HEK293 (cell line): ENCODE results near the gene ATP2A2.

ENCODE experiments used
- CTCF ChIA-PET: fragments of 350-600 bp; formaldehyde crosslinking; extraction: SDS; loops from one replicate; lab custom pipeline; 2021; ENCODE audit warnings: antibody characterized with exemption; lab: Yijun Ruan, JAX
- POLR2A ChIA-PET: fragments of 300-600 bp; formaldehyde crosslinking; extraction: SDS; loops from one replicate; lab custom pipeline; 2020; ENCODE audit warnings: antibody characterized with exemption, inconsistent platforms; lab: Yijun Ruan, JAX
- H3K27ac ChIP-seq: fragments of 200-500 bp; sonication (Bioruptor generic); 2 replicates; pipeline ENCODE4 v1.5.1; 2014; ENCODE audit warnings: low read depth, low read length, control low read depth, inconsistent platforms; ENCODE audit errors: extremely low read depth
- H3K36me3 ChIP-seq, 2 experiments: fragments of 200-500 bp in 1 of 2; sonication (Bioruptor generic) in 1 of 2; 1 replicate in 1 of 2; 2 replicates in 1 of 2; pipeline ENCODE4 v1.5.1; 2014 to 2017; ENCODE audit warnings: inconsistent platforms in 2 of 2, low read length in 2 of 2; ENCODE audit not compliant: control insufficient read depth in 2 of 2, insufficient read depth in 1 of 2
- H3K4me1 ChIP-seq: fragments of 200-500 bp; sonication (Bioruptor generic); 2 replicates; pipeline ENCODE4 v1.5.1; 2014; ENCODE audit warnings: mild to moderate bottlenecking, low read length, inconsistent platforms; ENCODE audit not compliant: control insufficient read depth, insufficient read depth
- H3K4me3 ChIP-seq: 2 replicates; pipeline ENCODE4 v1.5.1; 2011; ENCODE audit warnings: low read depth, mild to moderate bottlenecking, control low read depth, low read length, moderate library complexity
- H3K9me3 ChIP-seq: fragments of 200-500 bp; sonication (Bioruptor generic); 2 replicates; pipeline ENCODE4 v1.5.1; 2014; ENCODE audit warnings: low read depth, low read length, inconsistent platforms; ENCODE audit not compliant: control insufficient read depth, insufficient read depth
- REPIN1 ChIP-seq: fragments of 450-650 bp; formaldehyde crosslinking; IDR thresholded peaks from 2 replicates; pipeline ENCODE4 v1.5.1; 2017; ENCODE audit warnings: missing biosample characterization, missing genetic modification characterization, low read depth
- WT1 ChIP-seq: fragments of 450-650 bp; formaldehyde crosslinking; IDR thresholded peaks from 2 replicates; pipeline ENCODE4 v1.5.1; 2016; ENCODE audit warnings: missing biosample characterization, missing genetic modification characterization
- ZNF19 ChIP-seq: fragments of 450-650 bp; formaldehyde crosslinking; IDR thresholded peaks from 2 replicates; pipeline ENCODE4; 2016; ENCODE audit warnings: missing biosample characterization, missing genetic modification characterization, low read depth
- ZNF302 ChIP-seq: fragments of 450-650 bp; formaldehyde crosslinking; IDR thresholded peaks from 2 replicates; pipeline ENCODE4 v1.5.1; 2016; ENCODE audit warnings: missing biosample characterization, missing genetic modification characterization, low read depth
- ZNF529 ChIP-seq: fragments of 450-650 bp; formaldehyde crosslinking; IDR thresholded peaks from 2 replicates; pipeline ENCODE4 v1.5.1; 2017; ENCODE audit warnings: missing genetic modification characterization, missing biosample characterization; ENCODE audit not compliant: insufficient replicate concordance
- ZNF549 ChIP-seq: fragments of 450-650 bp; IDR thresholded peaks from 2 replicates; pipeline ENCODE4 v1.5.1; 2018; ENCODE audit warnings: missing biosample characterization, missing genetic modification characterization, mild to moderate bottlenecking, inconsistent platforms, moderate library complexity
- ZNF560 ChIP-seq: fragments of 450-650 bp; formaldehyde crosslinking; IDR thresholded peaks from 2 replicates; pipeline ENCODE4 v1.5.1; 2017; ENCODE audit warnings: missing biosample characterization, missing genetic modification characterization, borderline replicate concordance
- ZNF747 ChIP-seq: fragments of 450-650 bp; formaldehyde crosslinking; IDR thresholded peaks from 2 replicates; pipeline ENCODE4 v1.5.1; 2016; ENCODE audit warnings: missing biosample characterization, missing genetic modification characterization
- ZNF776 ChIP-seq: fragments of 450-650 bp; formaldehyde crosslinking; IDR thresholded peaks from 2 replicates; pipeline ENCODE4 v1.5.0; 2017; ENCODE audit warnings: missing biosample characterization, missing genetic modification characterization, borderline replicate concordance
- ZSCAN23 ChIP-seq: fragments of 450-650 bp; formaldehyde crosslinking; IDR thresholded peaks from 2 replicates; pipeline ENCODE4 v1.5.1; 2016; ENCODE audit warnings: missing biosample characterization, missing genetic modification characterization
- TF ChIP-seq, protein P1 (sequence below): fragments of 450-650 bp; formaldehyde crosslinking; IDR thresholded peaks from 2 replicates; pipeline ENCODE4; 2016; ENCODE audit warnings: missing biosample characterization, missing genetic modification characterization
- TF ChIP-seq, protein P2 (sequence below): fragments of 450-650 bp; formaldehyde crosslinking; IDR thresholded peaks from 2 replicates; pipeline ENCODE4 v1.5.1; 2017; ENCODE audit warnings: missing biosample characterization, missing genetic modification characterization
- TF ChIP-seq, protein P3 (sequence below): fragments of 450-650 bp; formaldehyde crosslinking; IDR thresholded peaks from 2 replicates; pipeline ENCODE4 v1.5.1; 2017; ENCODE audit warnings: missing biosample characterization, mild to moderate bottlenecking, missing genetic modification characterization, moderate library complexity
- TF ChIP-seq, protein P4 (sequence below): fragments of 450-650 bp; formaldehyde crosslinking; IDR thresholded peaks from 2 replicates; pipeline ENCODE4 v1.5.1; 2016; ENCODE audit warnings: missing biosample characterization, missing genetic modification characterization, low read depth
- TF ChIP-seq, protein P5 (sequence below): fragments of 450-650 bp; formaldehyde crosslinking; IDR thresholded peaks from 2 replicates; pipeline ENCODE4 v1.5.1; 2017; ENCODE audit warnings: missing biosample characterization, missing genetic modification characterization
- TF ChIP-seq, protein P6 (sequence below): sonication (generic); formaldehyde crosslinking; IDR thresholded peaks from 2 replicates; pipeline ENCODE4 v1.8.1; 2022; ENCODE audit warnings: mild to moderate bottlenecking, moderate library complexity, missing genetic modification reagents
- TF ChIP-seq, protein P7 (sequence below): fragments of 450-650 bp; formaldehyde crosslinking; IDR thresholded peaks from 2 replicates; pipeline ENCODE4 v1.5.0; 2017; ENCODE audit warnings: missing biosample characterization, missing genetic modification characterization, borderline replicate concordance

ATP2A2 gene

DNA sequence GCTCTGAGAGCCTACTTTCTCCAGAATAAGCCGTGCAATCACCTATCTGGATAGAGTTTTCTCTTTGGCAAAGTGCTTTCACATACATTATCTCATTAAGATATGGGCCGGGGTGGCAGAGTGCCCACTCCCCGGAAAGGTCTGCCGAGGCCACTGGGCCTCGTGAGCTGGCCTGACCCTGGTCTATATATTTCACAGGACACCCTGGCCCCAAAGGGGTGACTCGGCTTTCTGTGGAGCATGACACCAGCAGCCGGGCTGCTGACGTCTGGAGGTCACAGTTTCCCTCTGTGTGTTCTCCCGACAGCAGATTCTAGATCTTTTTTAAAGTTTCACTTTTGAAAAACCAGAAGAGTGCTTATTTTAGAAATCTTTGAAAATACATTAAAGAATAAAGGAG is 27.9 kb upstream of the ATP2A2 start:
- CTCF ChIA-PET = no interaction called here
- Histone ChIP-seq H3K4me1 (no peaks in the 10 kb centered on the region; the same call in 1 of the 2 replicates), H3K36me3 (no peaks in the 10 kb centered on the region), H3K4me3 (no peak overlapping the region), H3K27ac (no peak overlapping the region), H3K9me3 (no peaks in the 10 kb centered on the region)
- no peak for TF ChIP-seq ZSCAN23
- TF ChIP-seq ZNF302 (tag by site-specific recombination) = no peak
- no peak for TF ChIP-seq ZNF529 (tag by site-specific recombination)
- TF ChIP-seq, protein P1, sequence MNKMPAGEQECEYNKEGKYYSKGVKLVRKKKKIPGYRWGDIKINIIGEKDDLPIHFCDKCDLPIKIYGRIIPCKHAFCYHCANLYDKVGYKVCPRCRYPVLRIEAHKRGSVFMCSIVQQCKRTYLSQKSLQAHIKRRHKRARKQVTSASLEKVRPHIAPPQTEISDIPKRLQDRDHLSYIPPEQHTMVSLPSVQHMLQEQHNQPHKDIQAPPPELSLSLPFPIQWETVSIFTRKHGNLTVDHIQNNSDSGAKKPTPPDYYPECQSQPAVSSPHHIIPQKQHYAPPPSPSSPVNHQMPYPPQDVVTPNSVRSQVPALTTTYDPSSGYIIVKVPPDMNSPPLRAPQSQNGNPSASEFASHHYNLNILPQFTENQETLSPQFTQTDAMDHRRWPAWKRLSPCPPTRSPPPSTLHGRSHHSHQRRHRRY (tag by site-specific recombination) = no peak
- TF ChIP-seq, protein P2, sequence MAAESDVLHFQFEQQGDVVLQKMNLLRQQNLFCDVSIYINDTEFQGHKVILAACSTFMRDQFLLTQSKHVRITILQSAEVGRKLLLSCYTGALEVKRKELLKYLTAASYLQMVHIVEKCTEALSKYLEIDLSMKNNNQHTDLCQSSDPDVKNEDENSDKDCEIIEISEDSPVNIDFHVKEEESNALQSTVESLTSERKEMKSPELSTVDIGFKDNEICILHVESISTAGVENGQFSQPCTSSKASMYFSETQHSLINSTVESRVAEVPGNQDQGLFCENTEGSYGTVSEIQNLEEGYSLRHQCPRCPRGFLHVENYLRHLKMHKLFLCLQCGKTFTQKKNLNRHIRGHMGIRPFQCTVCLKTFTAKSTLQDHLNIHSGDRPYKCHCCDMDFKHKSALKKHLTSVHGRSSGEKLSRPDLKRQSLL = no peak
- TF ChIP-seq, protein P3, sequence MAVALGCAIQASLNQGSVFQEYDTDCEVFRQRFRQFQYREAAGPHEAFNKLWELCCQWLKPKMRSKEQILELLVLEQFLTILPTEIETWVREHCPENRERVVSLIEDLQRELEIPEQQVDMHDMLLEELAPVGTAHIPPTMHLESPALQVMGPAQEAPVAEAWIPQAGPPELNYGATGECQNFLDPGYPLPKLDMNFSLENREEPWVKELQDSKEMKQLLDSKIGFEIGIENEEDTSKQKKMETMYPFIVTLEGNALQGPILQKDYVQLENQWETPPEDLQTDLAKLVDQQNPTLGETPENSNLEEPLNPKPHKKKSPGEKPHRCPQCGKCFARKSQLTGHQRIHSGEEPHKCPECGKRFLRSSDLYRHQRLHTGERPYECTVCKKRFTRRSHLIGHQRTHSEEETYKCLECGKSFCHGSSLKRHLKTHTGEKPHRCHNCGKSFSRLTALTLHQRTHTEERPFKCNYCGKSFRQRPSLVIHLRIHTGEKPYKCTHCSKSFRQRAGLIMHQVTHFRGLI (tag by site-specific recombination) = no peak
- TF ChIP-seq ZNF776 (tag by site-specific recombination) = no peak
- TF ChIP-seq ZNF19 (tag by site-specific recombination) = no peak
- TF ChIP-seq, protein P4, sequence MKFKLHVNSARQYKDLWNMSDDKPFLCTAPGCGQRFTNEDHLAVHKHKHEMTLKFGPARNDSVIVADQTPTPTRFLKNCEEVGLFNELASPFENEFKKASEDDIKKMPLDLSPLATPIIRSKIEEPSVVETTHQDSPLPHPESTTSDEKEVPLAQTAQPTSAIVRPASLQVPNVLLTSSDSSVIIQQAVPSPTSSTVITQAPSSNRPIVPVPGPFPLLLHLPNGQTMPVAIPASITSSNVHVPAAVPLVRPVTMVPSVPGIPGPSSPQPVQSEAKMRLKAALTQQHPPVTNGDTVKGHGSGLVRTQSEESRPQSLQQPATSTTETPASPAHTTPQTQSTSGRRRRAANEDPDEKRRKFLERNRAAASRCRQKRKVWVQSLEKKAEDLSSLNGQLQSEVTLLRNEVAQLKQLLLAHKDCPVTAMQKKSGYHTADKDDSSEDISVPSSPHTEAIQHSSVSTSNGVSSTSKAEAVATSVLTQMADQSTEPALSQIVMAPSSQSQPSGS = no peak
- TF ChIP-seq, protein P5, sequence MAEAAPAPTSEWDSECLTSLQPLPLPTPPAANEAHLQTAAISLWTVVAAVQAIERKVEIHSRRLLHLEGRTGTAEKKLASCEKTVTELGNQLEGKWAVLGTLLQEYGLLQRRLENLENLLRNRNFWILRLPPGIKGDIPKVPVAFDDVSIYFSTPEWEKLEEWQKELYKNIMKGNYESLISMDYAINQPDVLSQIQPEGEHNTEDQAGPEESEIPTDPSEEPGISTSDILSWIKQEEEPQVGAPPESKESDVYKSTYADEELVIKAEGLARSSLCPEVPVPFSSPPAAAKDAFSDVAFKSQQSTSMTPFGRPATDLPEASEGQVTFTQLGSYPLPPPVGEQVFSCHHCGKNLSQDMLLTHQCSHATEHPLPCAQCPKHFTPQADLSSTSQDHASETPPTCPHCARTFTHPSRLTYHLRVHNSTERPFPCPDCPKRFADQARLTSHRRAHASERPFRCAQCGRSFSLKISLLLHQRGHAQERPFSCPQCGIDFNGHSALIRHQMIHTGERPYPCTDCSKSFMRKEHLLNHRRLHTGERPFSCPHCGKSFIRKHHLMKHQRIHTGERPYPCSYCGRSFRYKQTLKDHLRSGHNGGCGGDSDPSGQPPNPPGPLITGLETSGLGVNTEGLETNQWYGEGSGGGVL (tag by site-specific recombination) = no peak
- no peak for TF ChIP-seq ZNF560 (tag by site-specific recombination)
- TF ChIP-seq REPIN1 (tag by site-specific recombination) = no peak
- no peak for TF ChIP-seq WT1 (tag by site-specific recombination)
- TF ChIP-seq ZNF747 = no peak
- TF ChIP-seq, protein P6, sequence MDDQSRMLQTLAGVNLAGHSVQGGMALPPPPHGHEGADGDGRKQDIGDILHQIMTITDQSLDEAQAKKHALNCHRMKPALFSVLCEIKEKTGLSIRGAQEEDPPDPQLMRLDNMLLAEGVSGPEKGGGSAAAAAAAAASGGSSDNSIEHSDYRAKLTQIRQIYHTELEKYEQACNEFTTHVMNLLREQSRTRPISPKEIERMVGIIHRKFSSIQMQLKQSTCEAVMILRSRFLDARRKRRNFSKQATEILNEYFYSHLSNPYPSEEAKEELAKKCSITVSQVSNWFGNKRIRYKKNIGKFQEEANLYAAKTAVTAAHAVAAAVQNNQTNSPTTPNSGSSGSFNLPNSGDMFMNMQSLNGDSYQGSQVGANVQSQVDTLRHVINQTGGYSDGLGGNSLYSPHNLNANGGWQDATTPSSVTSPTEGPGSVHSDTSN (CRISPR knock-in tag) = no peak
- TF ChIP-seq, protein P7, sequence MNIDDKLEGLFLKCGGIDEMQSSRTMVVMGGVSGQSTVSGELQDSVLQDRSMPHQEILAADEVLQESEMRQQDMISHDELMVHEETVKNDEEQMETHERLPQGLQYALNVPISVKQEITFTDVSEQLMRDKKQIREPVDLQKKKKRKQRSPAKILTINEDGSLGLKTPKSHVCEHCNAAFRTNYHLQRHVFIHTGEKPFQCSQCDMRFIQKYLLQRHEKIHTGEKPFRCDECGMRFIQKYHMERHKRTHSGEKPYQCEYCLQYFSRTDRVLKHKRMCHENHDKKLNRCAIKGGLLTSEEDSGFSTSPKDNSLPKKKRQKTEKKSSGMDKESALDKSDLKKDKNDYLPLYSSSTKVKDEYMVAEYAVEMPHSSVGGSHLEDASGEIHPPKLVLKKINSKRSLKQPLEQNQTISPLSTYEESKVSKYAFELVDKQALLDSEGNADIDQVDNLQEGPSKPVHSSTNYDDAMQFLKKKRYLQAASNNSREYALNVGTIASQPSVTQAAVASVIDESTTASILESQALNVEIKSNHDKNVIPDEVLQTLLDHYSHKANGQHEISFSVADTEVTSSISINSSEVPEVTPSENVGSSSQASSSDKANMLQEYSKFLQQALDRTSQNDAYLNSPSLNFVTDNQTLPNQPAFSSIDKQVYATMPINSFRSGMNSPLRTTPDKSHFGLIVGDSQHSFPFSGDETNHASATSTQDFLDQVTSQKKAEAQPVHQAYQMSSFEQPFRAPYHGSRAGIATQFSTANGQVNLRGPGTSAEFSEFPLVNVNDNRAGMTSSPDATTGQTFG (tag by site-specific recombination) = no peak
- no peak for TF ChIP-seq ZNF549 (tag by site-specific recombination)
- POLR2A ChIA-PET = no interaction called here
